Measurements from ENCODE around the gene YIPF3.
"Not testable (repeated sequence)": the region's sequence is repeated elsewhere in the genome, so short reads cannot be mapped to it uniquely, and the experiment has no call there.

YIPF3 gene

GRCh38 chr6:43509984-43510826 lies 6.5 kb downstream of the YIPF3 start, which contains the start of gene LRRC73:
LRRC73 (minus strand) TSS chr6:43510346; CDS start chr6:43509785, 561 bp downstream.
- peak; percentile 71 for DNase-seq (ENCODE audit: low read depth)

- no peak for DNase-seq (ENCODE audit: low read depth)
These were observed 7.4 kb downstream of the YIPF3 start for GRCh38 chr6:43509142-43509983.

- no peak for DNase-seq (ENCODE audit: low read depth)
These were observed 8.1 kb downstream of the YIPF3 start for GRCh38 chr6:43508481-43509141.

- DNase-seq (ENCODE audit: low read depth): peak; percentile 63
These were observed 9.9 kb downstream of the YIPF3 start for GRCh38 chr6:43506667-43507471.

GRCh38 chr6:43506171-43506570 lies 10.6 kb downstream of the YIPF3 start:
- DNase-seq (ENCODE audit: low read depth): no peak

- DNase-seq (ENCODE audit: low read depth): no peak
These were observed 11.0 kb downstream of the YIPF3 start for GRCh38 chr6:43505718-43506117.

GRCh38 chr6:43504756-43505593 lies 11.8 kb downstream of the YIPF3 start:
- DNase-seq (ENCODE audit: low read depth): no peak

GRCh38 chr6:43503443-43503842 lies 13.3 kb downstream of the YIPF3 start:
- DNase-seq (ENCODE audit: low read depth): no peak

GRCh38 chr6:43502666-43503065 lies 14.1 kb downstream of the YIPF3 start:
- DNase-seq (ENCODE audit: low read depth): no peak

- no peak for DNase-seq (ENCODE audit: low read depth)
These were observed 15.8 kb downstream of the YIPF3 start for GRCh38 chr6:43500921-43501320.

- DNase-seq (ENCODE audit: low read depth): no peak
These were observed 17.5 kb downstream of the YIPF3 start for GRCh38 chr6:43499028-43499815.

- DNase-seq (ENCODE audit: low read depth): not testable (repeated sequence)
These were observed 18.4 kb downstream of the YIPF3 start for GRCh38 chr6:43498291-43498690.

- no peak for DNase-seq (ENCODE audit: low read depth)
These were observed 19.0 kb downstream of the YIPF3 start for GRCh38 chr6:43497689-43498088.

- no peak for DNase-seq (ENCODE audit: low read depth)
These were observed 19.7 kb downstream of the YIPF3 start for GRCh38 chr6:43497129-43497396.

GRCh38 chr6:43496370-43497128 lies 20.2 kb downstream of the YIPF3 start:
- DNase-seq (ENCODE audit: low read depth): no peak

- DNase-seq (ENCODE audit: low read depth): no peak
These were observed 21.3 kb downstream of the YIPF3 start for GRCh38 chr6:43495409-43495941.

GRCh38 chr6:43494766-43495165 lies 22.0 kb downstream of the YIPF3 start:
- DNase-seq (ENCODE audit: low read depth): no peak

GRCh38 chr6:43494321-43494720 lies 22.4 kb downstream of the YIPF3 start:
- no peak for DNase-seq (ENCODE audit: low read depth)

- DNase-seq (ENCODE audit: low read depth): no peak
These were observed 22.9 kb downstream of the YIPF3 start for GRCh38 chr6:43493833-43494232.
